Islet precursor cell (in vitro differentiated cells): ENCODE measurements around the gene EED.
A peak's percentile ranks its signal among the peaks of the same experiment; 100 is the strongest.
"Not testable (repeated sequence)": the region's sequence is repeated elsewhere in the genome, so short reads cannot be mapped to it uniquely, and the experiment has no call there.

Source experiments
- DNase-seq: peaks from one replicate; pipeline ENCODE4 v3.0.0-alpha.2; 2018

Gene EED

DNA sequence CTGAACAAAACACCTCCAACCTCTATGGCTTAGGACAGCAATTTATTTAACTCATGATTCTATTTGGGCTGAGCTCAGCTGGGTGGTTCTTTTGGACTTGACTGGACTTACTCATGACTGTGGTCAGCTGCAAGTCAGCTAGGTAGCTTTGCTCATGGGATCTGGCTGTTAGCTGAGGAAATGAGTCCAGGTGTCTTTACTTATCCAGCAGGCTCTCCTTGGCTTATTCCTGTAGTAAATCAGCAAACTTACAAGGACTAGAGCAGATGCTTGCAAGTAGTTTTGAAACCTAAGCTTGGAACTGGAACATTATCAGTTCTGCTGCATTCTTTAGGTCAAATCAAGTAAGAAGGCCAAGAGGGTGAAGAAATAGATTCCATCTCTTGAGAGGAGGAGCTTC lies 49.5 kb downstream of the EED start:
- DNase-seq, result no peak

DNA sequence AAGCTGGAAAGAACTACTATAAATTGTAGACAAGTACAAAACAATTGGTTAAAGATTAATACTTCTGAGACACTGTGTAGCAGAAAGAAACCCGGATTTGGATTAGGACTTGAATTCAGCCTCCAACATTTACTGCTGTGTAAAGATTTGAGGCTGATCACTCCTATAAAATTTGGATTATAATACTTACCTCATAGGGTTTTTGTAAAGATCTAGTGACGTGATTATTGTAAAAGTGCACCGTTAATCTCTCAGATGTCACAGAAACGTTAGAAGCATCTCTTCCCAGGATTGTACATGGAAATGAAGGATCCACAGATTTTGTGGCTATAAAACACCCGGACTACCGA lies 57.2 kb downstream of the EED start:
- no peak for DNase-seq

DNA sequence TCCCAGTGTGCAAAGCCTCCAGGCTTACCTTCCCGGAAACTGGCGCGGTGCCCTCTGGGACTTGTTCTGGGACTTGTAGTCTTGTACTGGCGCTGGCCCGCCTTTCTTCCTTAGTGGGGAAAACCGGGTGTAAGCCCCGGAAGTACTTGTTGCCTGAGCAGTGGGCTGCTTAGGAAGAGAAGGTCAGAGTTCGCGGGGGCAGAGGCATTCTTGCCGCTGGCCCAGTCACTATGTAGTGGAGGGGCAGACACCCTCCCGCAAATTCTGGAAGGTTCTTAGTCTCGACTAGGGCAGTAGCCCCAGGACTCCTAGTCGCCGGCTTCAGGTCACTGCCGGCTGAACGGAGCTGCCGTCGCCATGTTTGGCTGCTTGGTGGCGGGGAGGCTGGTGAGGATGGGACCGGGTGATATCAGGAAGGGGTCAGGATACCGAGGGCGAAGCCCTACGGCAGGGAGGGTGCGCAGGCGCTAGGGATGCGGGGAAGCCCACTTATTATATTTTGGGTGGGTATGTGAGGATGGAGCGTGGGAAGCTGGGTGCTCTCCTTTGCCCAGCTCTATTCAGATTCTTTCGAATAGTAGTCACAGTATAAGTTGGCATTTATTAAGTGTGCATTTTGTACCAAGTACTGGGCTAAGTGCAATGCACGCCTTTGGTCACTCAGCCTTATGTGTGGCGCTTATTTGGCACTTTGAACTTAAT lies 57.7 kb downstream of the EED start, which contains the start of gene HIKESHI:
HIKESHI (plus strand) TSS at position 149 of the 702 bp plus-strand sequence; CDS start at position 358, 209 bp downstream.
- peak; percentile 99 for DNase-seq

DNA sequence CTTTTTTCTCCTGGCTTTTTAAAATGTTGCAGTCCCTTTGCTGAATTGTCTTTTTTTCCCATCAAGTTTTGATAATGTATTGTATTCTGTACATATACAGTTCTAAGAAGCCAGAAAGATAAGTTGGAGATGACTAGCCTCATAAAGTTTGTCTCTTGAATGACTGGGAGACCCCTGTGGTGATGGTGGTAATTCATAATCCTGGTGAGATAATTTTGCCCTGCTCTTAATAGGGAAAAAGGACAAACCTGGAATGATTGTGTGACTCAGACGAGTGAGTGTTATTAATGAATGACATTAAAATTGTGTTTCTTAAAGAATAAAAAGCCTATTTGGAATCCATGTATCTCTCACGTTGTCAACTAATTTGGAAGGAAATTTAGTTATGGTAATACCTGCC lies 58.7 kb downstream of the EED start:
- DNase-seq, result no peak

DNA sequence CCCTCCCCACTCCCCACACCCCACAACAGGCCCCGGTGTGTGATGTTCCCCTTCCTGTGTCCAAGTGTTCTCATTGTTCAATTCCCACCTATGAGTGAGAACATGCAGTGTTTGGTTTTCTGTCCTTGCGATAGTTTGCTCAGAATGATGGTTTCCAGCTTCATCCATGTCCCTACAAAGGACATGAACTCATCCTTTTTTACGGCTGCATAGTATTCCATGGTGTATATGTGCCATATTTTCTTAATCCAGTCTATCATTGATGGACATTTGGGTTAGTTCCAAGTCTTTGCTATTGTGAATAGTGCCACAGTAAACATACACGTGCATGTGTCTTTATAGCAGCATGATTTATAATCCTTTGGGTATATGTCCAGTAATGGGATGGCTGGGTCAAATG lies 64.2 kb downstream of the EED start:
- not testable (repeated sequence) for DNase-seq

DNA sequence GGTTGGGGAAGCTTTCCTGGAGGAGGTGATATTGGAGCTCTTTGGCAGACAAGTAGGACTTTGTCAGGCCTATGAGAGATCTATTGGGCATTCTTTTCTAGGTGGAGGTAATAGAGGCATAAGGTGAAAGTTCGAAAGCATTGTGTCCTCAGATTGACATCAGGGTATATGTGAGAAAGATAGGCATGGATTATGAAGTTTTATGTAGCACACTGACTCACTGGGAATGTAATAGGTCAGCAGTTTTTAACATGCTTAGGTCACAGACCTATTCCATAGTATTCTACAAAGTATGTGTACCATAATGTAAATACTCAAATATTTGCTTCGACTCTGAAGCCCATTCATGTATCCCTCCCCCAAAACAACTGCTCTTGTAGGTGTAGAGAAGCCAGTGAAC lies 69.2 kb downstream of the EED start:
- DNase-seq, result no peak

DNA sequence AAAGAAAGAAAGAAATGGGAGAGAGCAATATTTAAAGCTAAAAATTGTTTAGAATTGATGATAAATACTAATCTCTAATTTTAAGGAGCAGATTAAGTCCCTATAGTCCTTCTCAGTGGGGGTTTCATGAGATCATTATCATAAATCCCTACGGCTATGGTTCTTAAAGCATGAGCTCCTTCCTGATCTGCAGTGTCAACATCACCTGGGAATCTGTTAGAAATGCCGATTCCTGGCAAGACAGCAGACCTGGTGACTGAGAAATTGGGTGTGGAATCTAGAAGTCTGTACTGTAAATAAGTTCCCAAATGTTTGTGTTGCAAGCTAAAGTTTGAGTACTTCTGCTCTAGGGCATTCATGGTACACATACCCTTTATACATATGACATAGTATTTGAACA lies 70.1 kb downstream of the EED start:
- DNase-seq, result no peak
